Measurements from ENCODE around the gene RPL29.

DNA sequence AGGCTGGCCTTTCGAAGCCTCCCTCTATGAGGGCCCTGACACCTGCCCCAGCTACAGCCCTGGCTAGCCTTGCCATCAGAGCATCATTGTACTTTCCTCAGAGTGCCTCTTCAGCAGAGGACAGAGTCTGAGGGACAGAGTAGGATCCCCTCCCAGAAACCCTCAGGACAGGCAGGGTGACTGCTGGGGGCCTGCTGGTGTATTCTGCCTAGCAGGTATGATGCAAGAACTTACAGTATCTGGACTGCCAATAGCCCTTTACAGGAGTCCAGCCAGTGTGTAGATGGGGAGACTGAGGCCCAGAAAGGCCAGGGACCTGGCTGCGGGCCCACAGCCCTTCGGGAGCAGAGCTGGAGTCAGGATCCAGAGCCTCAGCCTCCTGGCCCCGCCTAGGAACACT lies 41.6 kb upstream of the RPL29 start:
- TF ChIP-seq, protein P1, sequence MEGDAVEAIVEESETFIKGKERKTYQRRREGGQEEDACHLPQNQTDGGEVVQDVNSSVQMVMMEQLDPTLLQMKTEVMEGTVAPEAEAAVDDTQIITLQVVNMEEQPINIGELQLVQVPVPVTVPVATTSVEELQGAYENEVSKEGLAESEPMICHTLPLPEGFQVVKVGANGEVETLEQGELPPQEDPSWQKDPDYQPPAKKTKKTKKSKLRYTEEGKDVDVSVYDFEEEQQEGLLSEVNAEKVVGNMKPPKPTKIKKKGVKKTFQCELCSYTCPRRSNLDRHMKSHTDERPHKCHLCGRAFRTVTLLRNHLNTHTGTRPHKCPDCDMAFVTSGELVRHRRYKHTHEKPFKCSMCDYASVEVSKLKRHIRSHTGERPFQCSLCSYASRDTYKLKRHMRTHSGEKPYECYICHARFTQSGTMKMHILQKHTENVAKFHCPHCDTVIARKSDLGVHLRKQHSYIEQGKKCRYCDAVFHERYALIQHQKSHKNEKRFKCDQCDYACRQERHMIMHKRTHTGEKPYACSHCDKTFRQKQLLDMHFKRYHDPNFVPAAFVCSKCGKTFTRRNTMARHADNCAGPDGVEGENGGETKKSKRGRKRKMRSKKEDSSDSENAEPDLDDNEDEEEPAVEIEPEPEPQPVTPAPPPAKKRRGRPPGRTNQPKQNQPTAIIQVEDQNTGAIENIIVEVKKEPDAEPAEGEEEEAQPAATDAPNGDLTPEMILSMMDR (IDR thresholded peaks at IDR 0.05; ENCODE audit: insufficient read depth, low read depth, low read length): no peak
- TF ChIP-seq EZH2 (IDR thresholded peaks at IDR 0.05; ENCODE audit: insufficient read depth, low read length): no peak
